T-cell (primary cell): Measurements from ENCODE around the gene KRT36. TPM values are rescaled to one million over a fixed set of nuclear protein-coding genes. Genes with fewer than 3 reads are reported as not detected.
A peak's percentile ranks its signal among the peaks of the same experiment; 100 is the strongest.

ENCODE experiments used
- ATAC-seq, 4 experiments: fragments of 200-7000 bp in 3 of 4; fragments of 150-1000 bp in 1 of 4; cut with Tn5 transposase; replicated peaks in 1 of 4; 1 replicate in 3 of 4; 2 replicates in 1 of 4; pipeline ENCODE4 v1.10.0; 2021; ENCODE audit warnings: moderate library complexity in 3 of 4, mild to moderate bottlenecking in 2 of 4, moderate number of reproducible peaks in 1 of 4
- CTCF ChIA-PET, 2 donors: fragments of 300-600 bp; sonication (Branson Sonifier 250); formaldehyde crosslinking; loops; one replicate each; lab custom pipeline; 2022; ENCODE audit warnings: antibody characterized with exemption in 2 of 2; lab: Charles Lee
- POLR2A ChIA-PET, 2 donors: fragments of 300-600 bp; sonication (Branson Sonifier 250); formaldehyde crosslinking; loops; one replicate each; lab custom pipeline; 2022; ENCODE audit warnings: antibody characterized with exemption in 2 of 2; lab: Charles Lee
- DNase-seq, 35 experiments: peaks; one replicate each; pipeline versions ENCODE4 v3.0.0 to v3.0.0-alpha.2; 2013 to 2023
- H3K27ac ChIP-seq: one replicate; pipeline ENCODE4 v1.5.1; 2013; ENCODE audit warnings: low read length
- H3K27me3 ChIP-seq, 2 experiments: replicated peaks in 1 of 2; 1 replicate in 1 of 2; 2 replicates in 1 of 2; pipeline versions ENCODE4 v1.6.1 to v1.7.0; 2013; ENCODE audit warnings: low read length in 1 of 2, mixed read lengths in 1 of 2; ENCODE audit not compliant: control insufficient read depth in 2 of 2, insufficient read depth in 2 of 2; ENCODE audit errors: extremely low read depth in 1 of 2
- H3K36me3 ChIP-seq, 2 donors: 1 replicate in 1 of 2; 2 replicates in 1 of 2; pipeline versions ENCODE4 v1.6.1 to v1.7.0; 2013; ENCODE audit warnings: low read length in 1 of 2; ENCODE audit not compliant: control insufficient read depth in 2 of 2, insufficient read depth in 1 of 2; ENCODE audit errors: extremely low read depth in 1 of 2
- H3K4me1 ChIP-seq, 2 experiments: 1 replicate in 1 of 2; 2 replicates in 1 of 2; pipeline versions ENCODE4 v1.6.1 to v1.7.0; 2013; ENCODE audit warnings: low read length in 2 of 2, mixed read lengths in 1 of 2; ENCODE audit not compliant: insufficient read depth in 2 of 2, control insufficient read depth in 1 of 2; ENCODE audit errors: extremely low read depth in 1 of 2
- H3K4me3 ChIP-seq, 2 donors: 1 replicate in 1 of 2; 2 replicates in 1 of 2; pipeline versions ENCODE4 v1.5.1 to v1.7.0; 2013; ENCODE audit warnings: mild to moderate bottlenecking in 2 of 2, low read length in 1 of 2, moderate library complexity in 1 of 2; ENCODE audit not compliant: control insufficient read depth in 1 of 2; ENCODE audit errors: extremely low read depth in 1 of 2
- H3K9me3 ChIP-seq: 2 replicates; pipeline ENCODE4 v1.7.0; 2013
- H3K27ac Mint-ChIP-seq, 2 donors: one replicate each; pipeline ENCODE4 v1.8.0; 2020 to 2021; ENCODE audit warnings: mild to moderate bottlenecking in 2 of 2, mixed read lengths in 2 of 2
- H3K27me3 Mint-ChIP-seq, 2 donors: one replicate each; pipeline ENCODE4 v1.8.0; 2021 to 2022; ENCODE audit warnings: mixed read lengths in 2 of 2
- H3K36me3 Mint-ChIP-seq: one replicate; pipeline ENCODE4 v1.8.0; 2021; ENCODE audit warnings: mixed read lengths
- H3K4me1 Mint-ChIP-seq, 3 donors: one replicate each; pipeline ENCODE4 v1.8.0; 2020 to 2022; ENCODE audit warnings: mixed read lengths in 3 of 3, mild to moderate bottlenecking in 1 of 3
- H3K4me3 Mint-ChIP-seq, 3 donors: one replicate each; pipeline ENCODE4 v1.8.0; 2020 to 2022; ENCODE audit warnings: mild to moderate bottlenecking in 3 of 3, mixed read lengths in 3 of 3, moderate library complexity in 3 of 3
- H3K9me3 Mint-ChIP-seq, 3 donors: one replicate each; pipeline ENCODE4 v1.8.0; 2020 to 2022; ENCODE audit warnings: mixed read lengths in 3 of 3
- WGBS: methylation state at CpG from one replicate; pipeline ENCODE4 v1.1.5; 2013; ENCODE audit warnings: missing lambda C conversion rate; ENCODE audit not compliant: insufficient coverage; 5-methylcytosine and 5-hydroxymethylcytosine counted together
- total RNA-seq, 35 experiments: library from RNA in 6 of 35; stranded (reverse) in 6 of 35; fragments of 120-200 nt in 1 of 35; gene quantifications; one replicate each; pipeline versions ENCODE4 v1.2.1 to v1.2.4 and lab custom pipeline; 2013 to 2026

KRT36 gene
- total RNA-seq, 5 donors from 2014 or later (not counting 1 experiment from before 2014, with no cell fraction given): not detected

- peaks cover 0 to 13% of the 10 kb centered on the region in 2 experiments for H3K4me1 ChIP-seq
- H3K27me3 ChIP-seq: peaks cover 0 to 61% of the 10 kb centered on the region in 2 experiments
- Mint-ChIP-seq H3K9me3 (no peaks in the 10 kb centered on the region), H3K27ac (no peak overlapping the region), H3K36me3 (no peaks in the 10 kb centered on the region), H3K4me1 (peaks cover 1 to 8% (median 8%) of the 10 kb centered on the region in 3 donors), H3K27me3 (peaks cover 11 to 20% of the 10 kb centered on the region in 2 donors), H3K4me3 (no peak overlapping the region)
- no peak overlapping the region for H3K27ac ChIP-seq
- H3K4me3 ChIP-seq: no peak overlapping the region
- ChIA-PET POLR2A (no interaction called here), CTCF (no interaction called here)
- no CpG with 5 or more reads among the region's 4 CpGs for WGBS
- no peak for ATAC-seq
- H3K36me3 ChIP-seq: no peaks in the 10 kb centered on the region
- no peak for DNase-seq
- no peaks in the 10 kb centered on the region for H3K9me3 ChIP-seq
Measured at GRCh38 chr17:41523225-41523593, 33.5 kb upstream of the KRT36 start.

GRCh38 chr17:41522301-41523224 lies 32.9 kb upstream of the KRT36 start:
- WGBS: 79% methylated on average over 10 of the region's 12 CpGs

GRCh38 chr17:41521574-41522261 lies 32.0 kb upstream of the KRT36 start:
- H3K9me3 Mint-ChIP-seq: no peaks in the 10 kb centered on the region
- no peak overlapping the region for H3K27ac ChIP-seq

More at GRCh38 chr17:41522301-41523224, 32.9 kb upstream of the KRT36 start:
- CTCF ChIA-PET: no interaction called here
- ATAC-seq (no peak), DNase-seq (no peak)
- H3K27me3 ChIP-seq: peaks cover 0 to 58% of the 10 kb centered on the region in 2 experiments
- no peaks in the 10 kb centered on the region for H3K36me3 Mint-ChIP-seq
- H3K4me1 Mint-ChIP-seq: peaks cover 0 to 7% (median 6%) of the 10 kb centered on the region in 3 donors
- H3K4me3 Mint-ChIP-seq: no peak overlapping the region
- H3K4me1 ChIP-seq: peaks cover 0 to 7% of the 10 kb centered on the region in 2 experiments
- no peak overlapping the region for H3K27ac Mint-ChIP-seq
- no peaks in the 10 kb centered on the region for H3K9me3 Mint-ChIP-seq
- H3K27ac ChIP-seq: no peak overlapping the region
- peaks cover 11 to 15% of the 10 kb centered on the region in 2 donors for H3K27me3 Mint-ChIP-seq
- H3K36me3 ChIP-seq: no peaks in the 10 kb centered on the region
- no peak overlapping the region for H3K4me3 ChIP-seq
- H3K9me3 ChIP-seq: no peaks in the 10 kb centered on the region
- POLR2A ChIA-PET: no interaction called here

DNA sequence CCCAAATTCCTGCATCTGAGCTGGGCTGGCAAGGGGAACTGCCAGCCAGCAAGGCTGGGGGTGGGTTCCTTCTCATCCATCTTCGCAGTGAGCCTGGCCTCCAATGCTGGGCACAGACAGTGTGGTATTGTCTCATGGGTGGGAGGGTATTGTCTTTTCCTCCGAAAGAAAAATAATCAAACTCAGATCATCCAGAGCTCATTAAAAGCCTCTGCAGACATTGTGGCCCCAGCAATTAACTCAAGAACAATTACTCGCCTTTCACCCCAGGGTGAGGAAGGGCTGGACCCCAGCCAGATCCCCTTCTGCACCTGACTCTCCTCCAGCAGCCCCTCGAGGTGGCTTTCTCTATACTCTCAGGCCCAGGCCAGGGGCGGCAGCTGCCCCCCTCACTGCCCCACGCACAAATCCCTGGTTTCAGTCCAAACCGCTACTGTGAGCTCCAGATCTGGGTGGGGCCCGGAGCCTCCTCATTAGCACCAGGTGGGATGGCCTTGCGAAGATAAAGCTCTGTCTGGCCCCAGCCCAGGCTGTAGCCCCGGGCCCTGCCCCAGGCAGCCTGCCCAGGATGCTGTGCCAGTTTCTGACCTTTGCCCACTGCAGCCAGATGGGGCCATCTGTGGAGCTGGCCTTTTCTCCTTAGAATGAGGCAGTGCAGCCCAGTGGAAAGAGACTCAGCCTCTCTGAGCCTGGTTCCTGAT lies 31.3 kb upstream of the KRT36 start:
- Mint-ChIP-seq H3K9me3 (no peaks in the 10 kb centered on the region), H3K27me3 (peaks cover 7 to 8% of the 10 kb centered on the region in 2 donors), H3K27ac (no peak overlapping the region), H3K4me1 (peaks cover 0 to 1% (median 0%) of the 10 kb centered on the region in 3 donors), H3K4me3 (no peak overlapping the region), H3K36me3 (no peaks in the 10 kb centered on the region)
- ChIA-PET CTCF (no interaction called here), POLR2A (no interaction called here)
- Histone ChIP-seq H3K4me1 (no peaks in the 10 kb centered on the region), H3K27me3 (peaks cover 0 to 54% of the 10 kb centered on the region in 2 experiments), H3K4me3 (no peak overlapping the region), H3K36me3 (no peaks in the 10 kb centered on the region), H3K27ac (no peak overlapping the region), H3K9me3 (no peaks in the 10 kb centered on the region)
- DNase-seq (no peak), ATAC-seq (peak in 1 of 4 experiments; percentile 13)
- WGBS: 82% methylated on average over 7 of the region's 10 CpGs

More at GRCh38 chr17:41521574-41522261, 32.0 kb upstream of the KRT36 start:
- Histone ChIP-seq H3K9me3 (no peaks in the 10 kb centered on the region), H3K36me3 (no peaks in the 10 kb centered on the region), H3K4me1 (no peaks in the 10 kb centered on the region), H3K4me3 (no peak overlapping the region), H3K27me3 (peaks cover 0 to 55% of the 10 kb centered on the region in 2 experiments)
- Mint-ChIP-seq H3K4me3 (no peak overlapping the region), H3K36me3 (no peaks in the 10 kb centered on the region), H3K4me1 (peaks cover 0 to 1% (median 0%) of the 10 kb centered on the region in 3 donors), H3K27me3 (peaks cover 7 to 8% of the 10 kb centered on the region in 2 donors), H3K27ac (no peak overlapping the region)
- ChIA-PET CTCF (no interaction called here), POLR2A (no interaction called here)
- ATAC-seq: no peak
- 53% methylated on average over 4 of the region's 6 CpGs for WGBS
- DNase-seq: no peak

- CTCF ChIA-PET: no interaction called here
- WGBS: 63% methylated on average over 9 of the region's 11 CpGs
- H3K27me3 ChIP-seq: peaks cover 0 to 53% of the 10 kb centered on the region in 2 experiments
- H3K4me3 Mint-ChIP-seq: no peak overlapping the region
- POLR2A ChIA-PET: no interaction called here
- H3K9me3 ChIP-seq: no peaks in the 10 kb centered on the region
- no peak overlapping the region for H3K27ac ChIP-seq
- H3K4me1 Mint-ChIP-seq: no peaks in the 10 kb centered on the region
- peaks cover 4 to 5% of the 10 kb centered on the region in 2 donors for H3K27me3 Mint-ChIP-seq
- H3K4me1 ChIP-seq: no peaks in the 10 kb centered on the region
- ATAC-seq (no peak), DNase-seq (no peak)
- H3K36me3 Mint-ChIP-seq: no peaks in the 10 kb centered on the region
- H3K4me3 ChIP-seq: no peak overlapping the region
- no peaks in the 10 kb centered on the region for H3K36me3 ChIP-seq
- no peaks in the 10 kb centered on the region for H3K9me3 Mint-ChIP-seq
- no peak overlapping the region for H3K27ac Mint-ChIP-seq
Measured at GRCh38 chr17:41519501-41520224, 30.0 kb upstream of the KRT36 start.
